WTC11 (cell line): ENCODE data around the gene ZNF620. TPM values are rescaled to one million over a fixed set of nuclear protein-coding genes. Genes with fewer than 3 reads are reported as not detected.

Experiments
- ATAC-seq: fragments of 200-7000 bp; cut with Tn5 transposase; 2 replicates; pipeline ENCODE4 v1.10.0; 2021; ENCODE audit warnings: mild to moderate bottlenecking, moderate library complexity
- CTCF ChIA-PET: fragments of 300-600 bp; sonication (Branson Sonifier 250); formaldehyde crosslinking; loops from one replicate; lab custom pipeline; 2021; ENCODE audit warnings: antibody characterized with exemption; lab: Charles Lee
- POLR2A ChIA-PET: fragments of 350-600 bp; sonication (Branson Sonifier 250); formaldehyde crosslinking; loops from one replicate; lab custom pipeline; 2021; ENCODE audit warnings: antibody characterized with exemption; lab: Charles Lee
- DNase-seq: peaks from one replicate; pipeline ENCODE4 v3.0.0; 2021; ENCODE audit warnings: low spot score
- H3K27ac Mint-ChIP-seq: 2 replicates; pipeline ENCODE4 v1.8.0; 2021; ENCODE audit warnings: mixed read lengths
- H3K27me3 Mint-ChIP-seq: 2 replicates; pipeline ENCODE4 v1.8.0; 2021; ENCODE audit warnings: low read depth, mild to moderate bottlenecking, moderate library complexity, mixed read lengths
- H3K36me3 Mint-ChIP-seq: 2 replicates; pipeline ENCODE4 v1.8.0; 2021; ENCODE audit warnings: mixed read lengths
- H3K4me1 Mint-ChIP-seq: 2 replicates; pipeline ENCODE4 v1.8.0; 2022; ENCODE audit warnings: mixed read lengths
- H3K4me3 Mint-ChIP-seq: 2 replicates; pipeline ENCODE4 v1.8.0; 2021; ENCODE audit warnings: mild to moderate bottlenecking, moderate library complexity, mixed read lengths
- H3K9me3 Mint-ChIP-seq: 2 replicates; pipeline ENCODE4 v1.8.0; 2021; ENCODE audit warnings: mixed read lengths
- AR ChIP-seq: fragments of 250-450 bp; sonication (Bioruptor Pico); IDR thresholded peaks from 2 replicates; pipeline ENCODE4 v1.9.0; 2021; ENCODE audit warnings: mild to moderate bottlenecking
- ARID4B ChIP-seq: sonication (generic); formaldehyde crosslinking; IDR thresholded peaks from 2 replicates; pipeline ENCODE4 v1.8.0; 2023; ENCODE audit warnings: missing genetic modification reagents, mild to moderate bottlenecking, borderline replicate concordance
- CREM ChIP-seq: sonication (generic); formaldehyde crosslinking; IDR thresholded peaks from 2 replicates; pipeline ENCODE4 v1.8.1; 2022; ENCODE audit warnings: mild to moderate bottlenecking, missing genetic modification reagents, moderate library complexity
- E2F1 ChIP-seq: sonication (generic); formaldehyde crosslinking; IDR thresholded peaks from 2 replicates; pipeline ENCODE4 v1.8.0; 2022; ENCODE audit warnings: mild to moderate bottlenecking, missing genetic modification reagents
- E2F5 ChIP-seq: sonication (generic); formaldehyde crosslinking; IDR thresholded peaks from 2 replicates; pipeline ENCODE4 v1.8.1; 2022; ENCODE audit warnings: mild to moderate bottlenecking, moderate library complexity, missing genetic modification reagents
- GABPB1 ChIP-seq: sonication (generic); formaldehyde crosslinking; IDR thresholded peaks from 2 replicates; pipeline ENCODE4 v1.8.1; 2023; ENCODE audit warnings: mild to moderate bottlenecking, missing genetic modification reagents
- GRHL2 ChIP-seq: fragments of 250-450 bp; sonication (Bioruptor Pico); IDR thresholded peaks from 2 replicates; pipeline ENCODE4 v1.8.0; 2022; ENCODE audit warnings: mild to moderate bottlenecking, moderate library complexity; ENCODE audit not compliant: insufficient replicate concordance, severe bottlenecking
- JAZF1 ChIP-seq: fragments of 250-450 bp; sonication (Bioruptor Pico); IDR thresholded peaks from 2 replicates; pipeline ENCODE4 v1.9.0; 2021; ENCODE audit warnings: moderate library complexity, mild to moderate bottlenecking, inconsistent platforms
- MAX ChIP-seq: sonication (generic); formaldehyde crosslinking; IDR thresholded peaks from 2 replicates; pipeline ENCODE4 v1.8.0; 2022; ENCODE audit warnings: mild to moderate bottlenecking, missing genetic modification reagents
- MXD4 ChIP-seq: fragments of 250-450 bp; sonication (Bioruptor Pico); IDR thresholded peaks from 2 replicates; pipeline ENCODE4 v1.8.0; 2021; ENCODE audit warnings: mild to moderate bottlenecking, moderate library complexity, borderline replicate concordance
- PREB ChIP-seq: sonication (generic); formaldehyde crosslinking; IDR thresholded peaks from 2 replicates; pipeline ENCODE4 v1.8.1; 2022; ENCODE audit warnings: mild to moderate bottlenecking, missing genetic modification reagents, moderate library complexity, borderline replicate concordance
- SMAD3 ChIP-seq: sonication (generic); formaldehyde crosslinking; IDR thresholded peaks from 2 replicates; pipeline ENCODE4 v1.8.0; 2022; ENCODE audit warnings: missing genetic modification reagents, mild to moderate bottlenecking, borderline replicate concordance
- USF2 ChIP-seq: sonication (generic); formaldehyde crosslinking; IDR thresholded peaks from 2 replicates; pipeline ENCODE4 v1.8.1; 2023; ENCODE audit warnings: mild to moderate bottlenecking, missing genetic modification reagents, moderate library complexity
- ZBTB21 ChIP-seq: sonication (generic); formaldehyde crosslinking; IDR thresholded peaks from 2 replicates; pipeline ENCODE4 v1.8.1; 2023; ENCODE audit warnings: mild to moderate bottlenecking, missing genetic modification reagents, borderline replicate concordance
- ZNF121 ChIP-seq: sonication (generic); formaldehyde crosslinking; IDR thresholded peaks from 2 replicates; pipeline ENCODE4 v1.8.0; 2023; ENCODE audit warnings: missing genetic modification reagents
- ZNF423 ChIP-seq: fragments of 250-450 bp; sonication (Bioruptor Pico); IDR thresholded peaks from 2 replicates; pipeline ENCODE4 v2.1.2; 2022; ENCODE audit warnings: mild to moderate bottlenecking, moderate library complexity
- ZNF532 ChIP-seq: fragments of 250-450 bp; sonication (Bioruptor Pico); IDR thresholded peaks from 2 replicates; pipeline ENCODE4 v1.9.0; 2021; ENCODE audit warnings: mild to moderate bottlenecking, borderline replicate concordance
- total RNA-seq: library from RNA; stranded (reverse); gene quantifications from 3 replicates; pipeline ENCODE4 v1.2.3, GENCODE V29; 2021

ZNF620 gene
- total RNA-seq, 1 experiment from 2014 or later: 15.6 TPM

GRCh38 chr3:40477666-40478065, 28.2 kb upstream of the ZNF620 start:
- ChIA-PET POLR2A (no interaction called here), CTCF (interaction anchor here (1.9 to 3.0 kb wide), 3 partner anchors 28 to 169 kb away, joined by 5 to 18 read pairs (median 8); partner anchors contain the start of gene ZNF620)
- peaks cover 4% of the 10 kb centered on the region for H3K36me3 Mint-ChIP-seq
- ATAC-seq (no peak; the same call in 1 of the 2 replicates), DNase-seq (no peak)
- no peaks in the 10 kb centered on the region for H3K9me3 Mint-ChIP-seq
- peak overlapping the region; percentile 58 for H3K27ac Mint-ChIP-seq
- H3K27me3 Mint-ChIP-seq: no peaks in the 10 kb centered on the region
- H3K4me1 Mint-ChIP-seq: peaks cover 16% of the 10 kb centered on the region
- H3K4me3 Mint-ChIP-seq: peak overlapping the region; percentile 83
- TF ChIP-seq JAZF1 (no peak), E2F5 (CRISPR knock-in tag) (no peak), CREM (no peak), E2F1 (CRISPR knock-in tag) (no peak), USF2 (CRISPR knock-in tag) (no peak), GRHL2 (CRISPR knock-in tag) (no peak), ZNF423 (CRISPR knock-in tag) (no peak)
- TF ChIP-seq, all 79 proteins: peak for 0

GRCh38 chr3:40487172-40487571, 18.7 kb upstream of the ZNF620 start:
- ATAC-seq: no peak
- no peak overlapping the region for H3K27ac Mint-ChIP-seq
- POLR2A ChIA-PET: no interaction called here
- TF ChIP-seq SMAD3 (no peak), MXD4 (no peak), GABPB1 (no peak), ARID4B (no peak), ZNF532 (CRISPR knock-in tag) (no peak), USF2 (CRISPR knock-in tag) (no peak), ZBTB21 (CRISPR knock-in tag) (no peak), AR (CRISPR knock-in tag) (no peak), JAZF1 (no peak), PREB (CRISPR knock-in tag) (no peak), ZNF121 (CRISPR knock-in tag) (no peak), MAX (CRISPR knock-in tag) (no peak)

More at GRCh38 chr3:40487172-40487571, 18.7 kb upstream of the ZNF620 start:
- no peaks in the 10 kb centered on the region for H3K4me1 Mint-ChIP-seq
- H3K27me3 Mint-ChIP-seq: no peaks in the 10 kb centered on the region; the same call in 1 of the 2 replicates
- no peak overlapping the region for H3K4me3 Mint-ChIP-seq
- H3K36me3 Mint-ChIP-seq: peaks cover 46% of the 10 kb centered on the region
- CTCF ChIA-PET: no interaction called here
- peaks cover 24% of the 10 kb centered on the region for H3K9me3 Mint-ChIP-seq
- no peak for DNase-seq
